Measurements from ENCODE around the gene ZNF414. TPM values are rescaled to one million over a fixed set of nuclear protein-coding genes. Genes with fewer than 3 reads are reported as not detected.
A peak's percentile ranks its signal among the peaks of the same experiment; 100 is the strongest.

The ZNF414 gene
- polyA plus RNA-seq, 2 of the 4 experiments (the other 2 are of a cell fraction): 2.8 to 22.1 TPM

- ChIA-PET CTCF (interaction anchor here (1.0 to 4.9 kb wide), 5 partner anchors 8 to 97 kb away, joined by 3 to 21 read pairs (median 4); no protein-coding TSS in a partner anchor), POLR2A (no interaction called here)
- Histone ChIP-seq H3K9me3 (no peaks in the 10 kb centered on the region), H3K4me1 (peaks cover 3% of the 10 kb centered on the region; the same call in 1 of the 3 replicates), H3K4me3 (no peak overlapping the region), H3K27ac (no peak overlapping the region), H3K4me2 (no peak overlapping the region)
- ATAC-seq (no peak), DNase-seq (ENCODE audit: low read depth in 1 of 2, low spot score in 1 of 2) (no peak), FAIRE-seq (no peak)
- WGBS (ENCODE audit: missing lambda C conversion rate): 71% methylated on average over 9 of the region's 11 CpGs
- TF ChIP-seq NFE2L2 (conservative IDR thresholded peaks at IDR 0.05; ENCODE audit: low read length) (no peak), CHD4 (IDR thresholded peaks at IDR 0.05; ENCODE audit: borderline replicate concordance) (no peak), ATOH8 (CRISPR knock-in tag; IDR thresholded peaks at IDR 0.05; ENCODE audit: low read depth) (no peak), ZSCAN20 (CRISPR knock-in tag; IDR thresholded peaks at IDR 0.05) (no peak), GATA3 (IDR thresholded peaks at IDR 0.05; ENCODE audit: borderline replicate concordance) (no peak), CBX8 (IDR thresholded peaks at IDR 0.05) (no peak), CBX2 (IDR thresholded peaks at IDR 0.05; ENCODE audit: borderline replicate concordance, low read depth) (no peak), TP53 (CRISPR knock-in tag; IDR thresholded peaks at IDR 0.05) (no peak), FOXS1 (CRISPR knock-in tag; IDR thresholded peaks at IDR 0.05) (no peak), HOXB5 (CRISPR knock-in tag; IDR thresholded peaks at IDR 0.05) (no peak), ESRRA (IDR thresholded peaks at IDR 0.05; ENCODE audit: borderline replicate concordance, low read length) (no peak), RNF2 (IDR thresholded peaks at IDR 0.05; ENCODE audit: borderline replicate concordance, low read depth) (no peak), EHMT2 (IDR thresholded peaks at IDR 0.05; ENCODE audit: low read depth) (no peak), JUNB (IDR thresholded peaks at IDR 0.05) (no peak)
- TF ChIP-seq, protein P1, sequence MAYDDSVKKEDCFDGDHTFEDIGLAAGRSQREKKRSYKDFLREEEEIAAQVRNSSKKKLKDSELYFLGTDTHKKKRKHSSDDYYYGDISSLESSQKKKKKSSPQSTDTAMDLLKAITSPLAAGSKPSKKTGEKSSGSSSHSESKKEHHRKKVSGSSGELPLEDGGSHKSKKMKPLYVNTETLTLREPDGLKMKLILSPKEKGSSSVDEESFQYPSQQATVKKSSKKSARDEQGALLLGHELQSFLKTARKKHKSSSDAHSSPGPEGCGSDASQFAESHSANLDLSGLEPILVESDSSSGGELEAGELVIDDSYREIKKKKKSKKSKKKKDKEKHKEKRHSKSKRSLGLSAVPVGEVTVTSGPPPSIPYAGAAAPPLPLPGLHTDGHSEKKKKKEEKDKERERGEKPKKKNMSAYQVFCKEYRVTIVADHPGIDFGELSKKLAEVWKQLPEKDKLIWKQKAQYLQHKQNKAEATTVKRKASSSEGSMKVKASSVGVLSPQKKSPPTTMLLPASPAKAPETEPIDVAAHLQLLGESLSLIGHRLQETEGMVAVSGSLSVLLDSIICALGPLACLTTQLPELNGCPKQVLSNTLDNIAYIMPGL (CRISPR knock-in tag; IDR thresholded peaks at IDR 0.05; ENCODE audit: borderline replicate concordance): no peak
- TF ChIP-seq, protein P2, sequence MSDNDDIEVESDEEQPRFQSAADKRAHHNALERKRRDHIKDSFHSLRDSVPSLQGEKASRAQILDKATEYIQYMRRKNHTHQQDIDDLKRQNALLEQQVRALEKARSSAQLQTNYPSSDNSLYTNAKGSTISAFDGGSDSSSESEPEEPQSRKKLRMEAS (IDR thresholded peaks at IDR 0.05): no peak
These were observed 4.6 kb upstream of the ZNF414 start for GRCh38 chr19:8518536-8518935.

GRCh38 chr19:8517551-8518442 is 3.8 kb upstream of the ZNF414 start:
- DNase-seq (ENCODE audit: low read depth in 1 of 2, low spot score in 1 of 2): no peak
- H3K4me3 ChIP-seq: no peak overlapping the region
- TF ChIP-seq HDAC2 (IDR thresholded peaks at IDR 0.05): no peak
- TF ChIP-seq, protein P3, sequence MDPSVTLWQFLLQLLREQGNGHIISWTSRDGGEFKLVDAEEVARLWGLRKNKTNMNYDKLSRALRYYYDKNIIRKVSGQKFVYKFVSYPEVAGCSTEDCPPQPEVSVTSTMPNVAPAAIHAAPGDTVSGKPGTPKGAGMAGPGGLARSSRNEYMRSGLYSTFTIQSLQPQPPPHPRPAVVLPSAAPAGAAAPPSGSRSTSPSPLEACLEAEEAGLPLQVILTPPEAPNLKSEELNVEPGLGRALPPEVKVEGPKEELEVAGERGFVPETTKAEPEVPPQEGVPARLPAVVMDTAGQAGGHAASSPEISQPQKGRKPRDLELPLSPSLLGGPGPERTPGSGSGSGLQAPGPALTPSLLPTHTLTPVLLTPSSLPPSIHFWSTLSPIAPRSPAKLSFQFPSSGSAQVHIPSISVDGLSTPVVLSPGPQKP (IDR thresholded peaks at IDR 0.05; ENCODE audit: low read depth, low read length): no peak
- no peak for TF ChIP-seq CBX2 (IDR thresholded peaks at IDR 0.05; ENCODE audit: borderline replicate concordance, low read depth)
- TF ChIP-seq EHMT2 (IDR thresholded peaks at IDR 0.05; ENCODE audit: low read depth): no peak
- TF ChIP-seq POLR2AphosphoS2 (conservative IDR thresholded peaks at IDR 0.05; ENCODE audit: low read length): no peak
- no peak for TF ChIP-seq ATOH8 (CRISPR knock-in tag; IDR thresholded peaks at IDR 0.05; ENCODE audit: low read depth)
- TF ChIP-seq RNF2 (IDR thresholded peaks at IDR 0.05; ENCODE audit: borderline replicate concordance, low read depth): no peak
- TF ChIP-seq, protein P1 (CRISPR knock-in tag; IDR thresholded peaks at IDR 0.05; ENCODE audit: borderline replicate concordance): no peak
- no peak for TF ChIP-seq SREBF2 (IDR thresholded peaks at IDR 0.05)
- no peak for TF ChIP-seq CBX8 (IDR thresholded peaks at IDR 0.05)
- no peak for TF ChIP-seq BCL3 (IDR thresholded peaks at IDR 0.05)
- TF ChIP-seq, protein P2 (IDR thresholded peaks at IDR 0.05): no peak
- H3K4me2 ChIP-seq: no peak overlapping the region
- WGBS (ENCODE audit: missing lambda C conversion rate): 56% methylated on average over 9 of the region's 10 CpGs
- ChIA-PET CTCF (interaction anchor here (1.0 to 4.9 kb wide), 4 partner anchors 9 to 98 kb away, joined by 3 to 21 read pairs (median 4); no protein-coding TSS in a partner anchor), POLR2A (no interaction called here)
- no peak for ATAC-seq
- H3K27ac ChIP-seq: peak overlapping the region in 1 of 2 experiments; percentile 43; a peak in 1 of 6 replicates
- no peaks in the 10 kb centered on the region for H3K9me3 ChIP-seq
- no peak for FAIRE-seq
- H3K4me1 ChIP-seq: peaks cover 9% of the 10 kb centered on the region

Data from A549 (cell line).